CD8-positive, alpha-beta memory T cell (primary cell): ENCODE results near the gene KCNIP1. TPM values are rescaled to one million over a fixed set of nuclear protein-coding genes. Genes with fewer than 3 reads are reported as not detected.

Experiments used
- CTCF ChIA-PET: fragments of 350-600 bp; sonication (Branson Sonifier 250); formaldehyde crosslinking; loops from one replicate; lab custom pipeline; 2021; ENCODE audit warnings: antibody characterized with exemption; lab: Charles Lee
- POLR2A ChIA-PET: fragments of 350-600 bp; sonication (Branson Sonifier 250); formaldehyde crosslinking; loops from one replicate; lab custom pipeline; 2021; ENCODE audit warnings: antibody characterized with exemption; lab: Charles Lee
- DNase-seq, 5 donors: peaks; one replicate each; pipeline versions ENCODE4 v3.0.0 to v3.0.0-alpha.2; 2020 to 2022; ENCODE audit warnings: mixed read lengths in 1 of 5
- H3K27ac ChIP-seq: one replicate; pipeline ENCODE4 v1.7.0; 2013; ENCODE audit warnings: low read depth, mild to moderate bottlenecking, low read length, moderate library complexity
- H3K27me3 ChIP-seq: 2 replicates; pipeline ENCODE4 v1.7.0; 2013; ENCODE audit warnings: low read length, mild to moderate bottlenecking; ENCODE audit not compliant: insufficient read depth, poor library complexity, severe bottlenecking
- H3K36me3 ChIP-seq: 2 replicates; pipeline ENCODE4 v1.7.0; 2013; ENCODE audit warnings: mild to moderate bottlenecking, low read length, moderate library complexity; ENCODE audit not compliant: insufficient read depth
- H3K4me1 ChIP-seq: 2 replicates; pipeline ENCODE4 v1.7.0; 2013; ENCODE audit warnings: mild to moderate bottlenecking, low read length, moderate library complexity; ENCODE audit not compliant: insufficient read depth
- H3K4me3 ChIP-seq: 2 replicates; pipeline ENCODE4 v1.7.0; 2013; ENCODE audit warnings: mild to moderate bottlenecking, low read length
- H3K9me3 ChIP-seq: 2 replicates; pipeline ENCODE4 v1.7.0; 2013; ENCODE audit warnings: mild to moderate bottlenecking, low read length
- H3K27ac Mint-ChIP-seq, 8 donors: one replicate each; pipeline ENCODE4 v1.8.0; 2020 to 2021; ENCODE audit warnings: mixed read lengths in 8 of 8, mild to moderate bottlenecking in 6 of 8, inconsistent platforms in 3 of 8, moderate library complexity in 3 of 8
- H3K27me3 Mint-ChIP-seq, 2 donors: one replicate each; pipeline ENCODE4 v1.8.0; 2020 to 2021; ENCODE audit warnings: mixed read lengths in 2 of 2, mild to moderate bottlenecking in 1 of 2, moderate library complexity in 1 of 2
- H3K36me3 Mint-ChIP-seq, 3 donors: one replicate each; pipeline ENCODE4 v1.8.0; 2020 to 2021; ENCODE audit warnings: mixed read lengths in 3 of 3, inconsistent platforms in 1 of 3, mild to moderate bottlenecking in 1 of 3
- H3K4me1 Mint-ChIP-seq, 3 donors: one replicate each; pipeline ENCODE4 v1.8.0; 2020 to 2021; ENCODE audit warnings: mixed read lengths in 3 of 3, inconsistent platforms in 1 of 3, mild to moderate bottlenecking in 1 of 3
- H3K4me3 Mint-ChIP-seq, 7 donors: one replicate each; pipeline ENCODE4 v1.8.0; 2020 to 2021; ENCODE audit warnings: mixed read lengths in 7 of 7, mild to moderate bottlenecking in 6 of 7, moderate library complexity in 4 of 7, inconsistent platforms in 2 of 7
- H3K9me3 Mint-ChIP-seq, 5 donors: one replicate each; pipeline ENCODE4 v1.8.0; 2020 to 2022; ENCODE audit warnings: mixed read lengths in 5 of 5, mild to moderate bottlenecking in 3 of 5, moderate library complexity in 2 of 5, inconsistent platforms in 1 of 5
- polyA plus RNA-seq: library from polyadenylated mRNA; unstranded; fragments of 300-500 nt; fragmentation: Illumina TruSeq; gene quantifications from one replicate; pipeline ENCODE4 v1.2.3, GENCODE V29; 2021
- total RNA-seq, 2 experiments: library from RNA; stranded (reverse); gene quantifications; one replicate each; pipeline ENCODE4 v1.2.3, GENCODE V29; 2021

Gene KCNIP1
- total and polyA plus RNA-seq, 3 experiments from 2014 or later = not detected

DNA sequence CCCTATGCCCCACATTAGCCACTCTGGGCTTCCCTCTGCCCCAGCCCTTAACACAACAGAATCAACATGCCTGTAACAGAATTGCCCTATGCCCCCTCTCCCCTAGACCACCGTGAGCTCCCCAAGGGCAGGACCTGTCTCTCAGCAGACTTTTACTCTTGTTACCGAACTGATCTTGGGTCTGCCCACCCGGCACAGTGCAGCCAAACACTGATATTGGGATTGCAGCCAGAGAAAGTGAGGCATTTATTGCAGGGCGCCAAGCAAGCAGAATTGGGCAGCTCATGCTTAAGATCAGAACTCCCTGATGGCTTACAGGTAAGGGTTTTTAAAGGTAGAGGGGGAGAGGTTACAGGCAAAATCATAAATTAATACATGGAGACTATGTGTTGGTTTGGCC lies 33.5 kb upstream of the KCNIP1 start:
- POLR2A ChIA-PET = no interaction called here
- Histone ChIP-seq H3K9me3 (no peaks in the 10 kb centered on the region), H3K4me3 (no peak overlapping the region), H3K27me3 (no peaks in the 10 kb centered on the region), H3K27ac (no peak overlapping the region), H3K36me3 (no peaks in the 10 kb centered on the region), H3K4me1 (no peaks in the 10 kb centered on the region)
- Mint-ChIP-seq H3K27me3 (peaks cover 12% of the 10 kb centered on the region in 2 donors), H3K4me1 (no peaks in the 10 kb centered on the region), H3K4me3 (no peak overlapping the region), H3K27ac (no peak overlapping the region), H3K36me3 (no peaks in the 10 kb centered on the region), H3K9me3 (peaks cover 0 to 2% (median 0%) of the 10 kb centered on the region in 5 donors)
- CTCF ChIA-PET = interaction anchor here (1.3 kb wide), 1 partner anchor 11 kb away, joined by 3 read pairs; no protein-coding TSS in a partner anchor
- no peak for DNase-seq

DNA sequence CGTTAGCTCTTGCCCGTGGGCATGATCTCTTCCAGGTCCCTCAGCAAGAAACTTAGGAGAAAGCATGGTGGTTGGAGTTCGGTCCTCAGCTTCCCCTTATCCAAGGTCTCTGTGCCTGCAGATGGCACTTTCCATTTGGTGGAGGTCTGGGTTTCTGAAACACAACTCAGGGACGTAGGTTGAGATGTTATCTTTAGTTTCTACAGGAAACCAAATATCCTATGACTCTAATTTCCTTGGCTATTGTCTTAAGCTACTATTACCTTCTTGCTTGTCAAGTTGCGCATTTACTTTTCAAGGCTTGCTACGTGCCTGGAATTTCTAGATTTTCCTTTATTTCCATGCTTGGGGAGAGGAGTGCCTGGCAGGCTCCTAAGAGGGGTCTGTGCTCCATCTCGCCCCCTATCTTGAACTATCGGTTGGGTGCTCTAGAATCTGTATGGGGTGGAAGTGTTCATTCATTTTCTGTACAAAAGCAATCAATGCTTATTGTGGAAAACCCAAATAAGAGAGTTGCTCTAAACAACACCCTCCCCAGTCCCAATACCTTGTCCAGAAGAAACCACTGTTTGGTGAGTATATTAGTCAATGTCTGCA lies 32.9 kb upstream of the KCNIP1 start:
- no peak for DNase-seq
- Mint-ChIP-seq H3K4me3 (no peak overlapping the region), H3K27ac (no peak overlapping the region), H3K4me1 (no peaks in the 10 kb centered on the region), H3K9me3 (peaks cover 0 to 2% (median 0%) of the 10 kb centered on the region in 5 donors), H3K27me3 (peaks cover 13 to 18% of the 10 kb centered on the region in 2 donors), H3K36me3 (peaks cover 0 to 4% (median 0%) of the 10 kb centered on the region in 3 donors)
- no peaks in the 10 kb centered on the region for H3K27me3 ChIP-seq
- H3K4me1 ChIP-seq = no peaks in the 10 kb centered on the region
- H3K4me3 ChIP-seq = no peak overlapping the region
- H3K27ac ChIP-seq = no peak overlapping the region
- CTCF ChIA-PET = no interaction called here
- H3K36me3 ChIP-seq = no peaks in the 10 kb centered on the region
- POLR2A ChIA-PET = no interaction called here
- no peaks in the 10 kb centered on the region for H3K9me3 ChIP-seq

DNA sequence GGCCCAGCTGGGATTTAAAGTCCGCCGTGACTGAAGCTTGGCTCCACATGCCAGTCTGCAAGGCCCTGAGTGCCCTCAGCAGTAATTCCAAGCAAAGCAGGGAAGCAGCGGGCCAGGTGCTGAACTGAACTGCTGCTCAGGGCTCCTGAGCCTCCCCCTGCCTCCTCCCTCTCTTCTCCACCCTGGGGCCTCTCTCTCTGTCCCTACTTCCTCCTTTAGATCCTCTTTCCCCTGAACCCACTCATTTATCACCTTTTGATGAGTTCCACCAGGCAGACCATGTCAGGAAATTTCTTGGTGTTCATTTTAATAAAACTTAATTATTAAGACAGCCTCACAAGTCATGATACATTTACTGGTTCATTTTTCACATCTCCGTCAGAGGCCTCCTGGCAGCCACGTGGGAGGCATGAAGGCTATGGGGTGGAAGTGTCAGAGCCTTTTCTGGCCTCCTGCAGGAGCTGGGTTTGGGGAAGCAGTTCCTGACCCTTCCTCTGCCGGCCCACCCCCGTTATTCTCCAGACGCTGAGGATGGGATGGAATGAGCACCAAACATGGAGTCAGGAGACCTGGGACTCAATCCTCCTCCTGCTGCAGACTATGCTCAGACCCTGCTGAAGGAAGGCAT lies 32.2 kb upstream of the KCNIP1 start:
- no peak overlapping the region for H3K4me3 Mint-ChIP-seq
- ChIA-PET POLR2A (no interaction called here), CTCF (no interaction called here)
- Histone ChIP-seq H3K36me3 (no peaks in the 10 kb centered on the region), H3K27me3 (no peaks in the 10 kb centered on the region), H3K9me3 (no peaks in the 10 kb centered on the region), H3K4me1 (no peaks in the 10 kb centered on the region), H3K27ac (no peak overlapping the region), H3K4me3 (no peak overlapping the region)
- peaks cover 0 to 2% (median 0%) of the 10 kb centered on the region in 5 donors for H3K9me3 Mint-ChIP-seq
- H3K27me3 Mint-ChIP-seq = peaks cover 13 to 25% of the 10 kb centered on the region in 2 donors
- DNase-seq = no peak
- H3K36me3 Mint-ChIP-seq = peaks cover 0 to 4% (median 0%) of the 10 kb centered on the region in 3 donors
- no peaks in the 10 kb centered on the region for H3K4me1 Mint-ChIP-seq
- no peak overlapping the region for H3K27ac Mint-ChIP-seq

DNA sequence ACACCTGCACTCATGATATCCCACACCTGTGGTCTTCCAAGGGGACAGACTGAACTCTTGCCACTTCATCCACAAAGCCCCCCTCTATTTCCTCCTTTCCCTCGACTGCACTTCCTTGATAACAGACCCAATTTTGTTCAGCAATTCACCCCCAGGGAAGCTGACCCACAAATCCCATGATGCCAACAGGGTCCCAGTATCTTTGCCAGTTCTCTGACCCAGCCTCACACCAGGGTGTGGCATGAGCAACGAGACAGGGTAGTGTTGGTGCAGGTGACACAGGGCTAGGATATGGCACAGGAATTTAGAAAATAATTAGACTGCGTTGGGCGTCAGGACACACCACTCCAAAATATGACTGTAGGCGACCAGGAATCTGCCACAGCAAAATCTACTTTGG lies 30.2 kb upstream of the KCNIP1 start:
- no peaks in the 10 kb centered on the region for H3K4me1 Mint-ChIP-seq
- Histone ChIP-seq H3K4me3 (no peak overlapping the region), H3K4me1 (no peaks in the 10 kb centered on the region), H3K36me3 (no peaks in the 10 kb centered on the region), H3K9me3 (no peaks in the 10 kb centered on the region), H3K27me3 (no peaks in the 10 kb centered on the region), H3K27ac (no peak overlapping the region)
- ChIA-PET CTCF (no interaction called here), POLR2A (no interaction called here)
- DNase-seq = no peak
- peaks cover 11 to 33% of the 10 kb centered on the region in 2 donors for H3K27me3 Mint-ChIP-seq
- peaks cover 0 to 4% (median 0%) of the 10 kb centered on the region in 3 donors for H3K36me3 Mint-ChIP-seq
- H3K27ac Mint-ChIP-seq = no peak overlapping the region
- H3K4me3 Mint-ChIP-seq = no peak overlapping the region
- peaks cover 0 to 2% (median 0%) of the 10 kb centered on the region in 5 donors for H3K9me3 Mint-ChIP-seq

DNA sequence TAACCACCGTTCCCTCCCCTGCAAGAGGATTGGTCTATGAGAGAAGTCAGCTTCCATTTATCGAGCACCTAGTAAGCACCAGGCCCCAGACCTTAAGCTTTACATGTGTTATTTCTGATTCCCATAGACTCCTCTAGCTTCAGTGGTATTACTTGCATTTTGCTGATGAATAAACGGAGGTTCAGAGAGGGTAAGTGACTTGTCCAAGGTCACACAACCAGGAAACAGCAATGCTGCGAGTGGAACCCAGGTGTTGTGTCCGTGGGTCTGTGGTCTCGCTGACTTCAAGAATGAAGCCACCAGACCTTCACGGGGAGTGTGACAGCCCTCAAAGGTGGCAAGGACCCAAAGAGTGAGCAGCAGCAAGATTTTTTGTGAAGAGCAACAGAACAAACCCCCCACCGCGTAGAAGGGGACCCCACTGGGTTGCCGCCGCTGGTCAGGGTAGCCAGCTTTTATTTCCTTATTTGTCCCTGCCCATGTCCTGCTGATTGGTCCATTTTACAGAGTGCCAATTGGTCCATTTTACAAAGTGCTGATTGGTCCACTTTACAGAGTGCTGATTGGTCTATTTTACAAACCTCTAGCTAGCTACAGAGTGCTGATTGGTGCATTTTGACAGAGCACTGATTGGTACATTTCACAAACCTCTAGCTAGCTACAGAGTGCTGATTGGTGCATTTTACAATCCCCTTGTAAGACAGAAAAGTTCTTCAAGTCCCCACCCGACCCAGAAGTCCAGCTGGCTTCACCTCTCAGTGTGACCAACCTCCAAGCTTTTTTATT lies 29.1 kb upstream of the KCNIP1 start:
- ChIA-PET POLR2A (no interaction called here), CTCF (no interaction called here)
- H3K27ac Mint-ChIP-seq = peak overlapping the region in 1 of 8 donors; percentile 10
- H3K4me1 Mint-ChIP-seq = no peaks in the 10 kb centered on the region
- H3K9me3 ChIP-seq = no peaks in the 10 kb centered on the region
- peaks cover 0 to 4% (median 0%) of the 10 kb centered on the region in 3 donors for H3K36me3 Mint-ChIP-seq
- no peak overlapping the region for H3K4me3 Mint-ChIP-seq
- H3K27me3 ChIP-seq = no peaks in the 10 kb centered on the region
- no peaks in the 10 kb centered on the region for H3K4me1 ChIP-seq
- H3K9me3 Mint-ChIP-seq = peaks cover 0 to 2% (median 0%) of the 10 kb centered on the region in 5 donors
- no peak overlapping the region for H3K4me3 ChIP-seq
- no peaks in the 10 kb centered on the region for H3K36me3 ChIP-seq
- no peak overlapping the region for H3K27ac ChIP-seq
- peaks cover 9 to 33% of the 10 kb centered on the region in 2 donors for H3K27me3 Mint-ChIP-seq
- no peak for DNase-seq

DNA sequence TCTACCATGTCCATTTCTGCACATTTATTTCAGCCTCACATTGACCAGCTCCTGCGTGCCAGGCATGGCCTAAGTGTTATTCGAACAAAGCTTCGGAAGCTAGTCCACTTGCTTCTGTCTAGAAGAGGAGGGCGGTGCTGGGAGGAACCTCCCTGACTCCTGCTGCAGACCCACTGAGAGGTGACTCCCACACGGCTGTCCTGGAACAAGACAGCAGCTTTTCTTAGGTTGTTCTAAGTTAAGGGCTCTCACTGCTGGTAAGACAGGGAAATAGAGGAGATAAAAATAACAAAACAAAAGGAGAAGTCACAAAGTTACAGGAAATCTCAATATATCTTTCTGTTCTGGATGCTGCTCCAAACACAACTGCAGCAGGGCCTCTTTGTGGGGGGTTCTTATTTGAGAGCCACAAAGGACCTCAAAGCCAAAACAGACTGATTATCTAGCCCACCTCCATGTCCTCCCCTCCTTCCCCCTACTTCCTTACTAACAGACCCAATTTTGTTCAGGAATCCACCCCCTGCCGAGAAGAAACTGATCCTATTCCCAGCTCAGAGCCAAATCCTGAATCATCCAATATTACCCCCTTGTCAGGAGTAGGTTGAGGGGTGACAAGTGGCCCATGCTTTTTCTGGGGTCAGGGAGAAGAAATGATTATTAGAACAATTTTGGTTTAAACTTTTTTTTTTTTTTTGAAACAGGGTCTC lies 28.4 kb upstream of the KCNIP1 start:
- CTCF ChIA-PET = no interaction called here
- H3K4me1 ChIP-seq = no peaks in the 10 kb centered on the region
- POLR2A ChIA-PET = no interaction called here

DNA sequence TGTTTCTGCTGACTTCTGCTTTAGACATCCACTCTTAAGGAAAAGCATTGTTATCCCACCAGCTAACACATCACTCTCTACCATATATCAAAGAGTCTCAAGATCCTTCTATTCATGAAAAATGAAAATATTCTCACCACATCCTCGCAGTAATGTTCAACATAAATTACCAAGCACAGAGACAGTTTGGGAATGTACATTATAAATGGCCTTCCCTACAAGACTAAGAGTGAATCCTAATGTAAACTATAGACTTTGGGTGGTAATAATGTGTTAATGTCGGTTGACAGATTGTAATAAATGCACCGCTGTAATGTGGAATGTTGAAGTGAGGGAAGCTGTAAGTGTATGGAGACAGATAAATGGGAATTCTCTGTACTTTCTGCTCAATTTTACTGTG lies 27.1 kb upstream of the KCNIP1 start:
- no peaks in the 10 kb centered on the region for H3K4me1 ChIP-seq
- Mint-ChIP-seq H3K4me3 (no peak overlapping the region), H3K4me1 (no peaks in the 10 kb centered on the region), H3K27ac (no peak overlapping the region), H3K9me3 (peaks cover 0 to 2% (median 0%) of the 10 kb centered on the region in 5 donors), H3K36me3 (peaks cover 0 to 4% (median 0%) of the 10 kb centered on the region in 3 donors), H3K27me3 (peaks cover 9 to 37% of the 10 kb centered on the region in 2 donors)
- H3K4me3 ChIP-seq = no peak overlapping the region
- ChIA-PET CTCF (no interaction called here), POLR2A (no interaction called here)
- no peaks in the 10 kb centered on the region for H3K9me3 ChIP-seq
- no peaks in the 10 kb centered on the region for H3K27me3 ChIP-seq
- no peak overlapping the region for H3K27ac ChIP-seq
- DNase-seq = no peak
- no peaks in the 10 kb centered on the region for H3K36me3 ChIP-seq

More for the DNA sequence above, 28.4 kb upstream of the KCNIP1 start:
- no peak overlapping the region for H3K27ac ChIP-seq
- no peaks in the 10 kb centered on the region for H3K36me3 ChIP-seq
- peaks cover 11 to 33% of the 10 kb centered on the region in 2 donors for H3K27me3 Mint-ChIP-seq
- no peak overlapping the region for H3K4me3 Mint-ChIP-seq
- peaks cover 0 to 4% (median 0%) of the 10 kb centered on the region in 3 donors for H3K36me3 Mint-ChIP-seq
- no peak overlapping the region for H3K4me3 ChIP-seq
- H3K27ac Mint-ChIP-seq = no peak overlapping the region
- no peak for DNase-seq
- H3K9me3 ChIP-seq = no peaks in the 10 kb centered on the region
- peaks cover 0 to 2% (median 0%) of the 10 kb centered on the region in 5 donors for H3K9me3 Mint-ChIP-seq
- H3K4me1 Mint-ChIP-seq = no peaks in the 10 kb centered on the region
- no peaks in the 10 kb centered on the region for H3K27me3 ChIP-seq
